GM19452 (cell line): Measurements from ENCODE around the gene SLC45A1.

Source experiments
- ATAC-seq: cut with Tn5 transposase; IDR thresholded peaks from one replicate; pipeline ENCODE4 v1.9.1; 2021; ENCODE audit not compliant: unreplicated experiment

The SLC45A1 gene

DNA sequence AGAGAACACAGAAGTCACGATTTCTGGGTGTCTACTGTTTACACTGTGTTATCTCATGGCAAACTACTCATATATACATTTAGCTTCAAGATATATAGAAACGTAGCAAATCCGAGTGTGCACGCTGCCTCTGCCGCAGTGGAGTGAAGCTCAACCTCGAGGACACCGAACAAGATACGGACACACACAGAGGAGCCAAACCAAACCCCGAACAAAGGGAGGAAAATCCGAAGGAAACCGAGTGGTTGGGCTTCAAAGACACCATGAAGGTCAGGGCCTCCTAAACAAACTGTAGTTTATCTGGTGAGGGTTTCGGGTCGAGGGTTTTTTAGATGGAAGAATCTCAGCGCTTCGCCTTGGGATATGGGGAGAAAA lies 34.5 kb downstream of the SLC45A1 start:
- ATAC-seq, result no peak

- no peak for ATAC-seq
Observed at GRCh38 chr1:8352886-8353785, 35.2 kb downstream of the SLC45A1 start.

- ATAC-seq, result no peak
Observed at GRCh38 chr1:8354038-8354437, 36.1 kb downstream of the SLC45A1 start.

DNA sequence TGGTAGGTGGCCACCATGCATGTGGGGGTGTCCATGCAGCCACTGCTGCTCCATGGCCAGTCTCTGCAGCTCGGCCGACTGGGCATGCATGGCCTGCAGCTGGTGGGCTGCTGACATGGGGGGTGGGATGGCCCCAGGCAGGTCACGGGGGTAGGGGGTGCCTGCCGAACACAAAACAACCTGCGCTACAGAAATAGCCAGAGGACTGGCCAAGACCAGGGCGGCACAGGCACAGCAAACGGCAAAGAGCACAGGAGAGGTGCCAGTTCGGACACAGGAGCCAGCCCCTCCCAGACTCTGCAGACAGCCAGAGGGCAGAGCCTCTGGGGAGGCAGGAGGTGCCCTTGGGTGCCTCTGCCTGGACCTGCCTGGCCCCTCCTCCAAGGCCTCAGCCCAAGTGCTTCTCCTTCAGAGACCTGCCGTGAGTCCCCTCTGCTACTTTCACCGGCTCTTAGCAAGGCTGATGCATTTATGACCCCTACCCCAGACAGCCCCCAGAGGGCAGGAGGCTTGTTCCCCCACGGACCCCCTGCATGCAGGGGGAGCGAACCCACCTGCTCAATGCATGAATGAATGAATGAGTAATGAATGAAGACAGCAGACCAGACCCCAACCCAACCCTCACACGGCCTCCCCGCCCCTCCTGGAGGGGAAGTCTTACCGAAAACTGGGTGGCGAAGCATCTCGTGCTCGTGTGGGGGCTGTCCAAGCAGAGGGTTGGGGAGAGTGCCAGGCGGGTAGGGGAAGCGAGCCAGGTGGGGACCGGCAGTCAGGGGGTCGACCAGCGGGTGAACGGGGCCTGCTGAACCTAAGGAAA lies 37.7 kb downstream of the SLC45A1 start:
- ATAC-seq, result no peak

DNA sequence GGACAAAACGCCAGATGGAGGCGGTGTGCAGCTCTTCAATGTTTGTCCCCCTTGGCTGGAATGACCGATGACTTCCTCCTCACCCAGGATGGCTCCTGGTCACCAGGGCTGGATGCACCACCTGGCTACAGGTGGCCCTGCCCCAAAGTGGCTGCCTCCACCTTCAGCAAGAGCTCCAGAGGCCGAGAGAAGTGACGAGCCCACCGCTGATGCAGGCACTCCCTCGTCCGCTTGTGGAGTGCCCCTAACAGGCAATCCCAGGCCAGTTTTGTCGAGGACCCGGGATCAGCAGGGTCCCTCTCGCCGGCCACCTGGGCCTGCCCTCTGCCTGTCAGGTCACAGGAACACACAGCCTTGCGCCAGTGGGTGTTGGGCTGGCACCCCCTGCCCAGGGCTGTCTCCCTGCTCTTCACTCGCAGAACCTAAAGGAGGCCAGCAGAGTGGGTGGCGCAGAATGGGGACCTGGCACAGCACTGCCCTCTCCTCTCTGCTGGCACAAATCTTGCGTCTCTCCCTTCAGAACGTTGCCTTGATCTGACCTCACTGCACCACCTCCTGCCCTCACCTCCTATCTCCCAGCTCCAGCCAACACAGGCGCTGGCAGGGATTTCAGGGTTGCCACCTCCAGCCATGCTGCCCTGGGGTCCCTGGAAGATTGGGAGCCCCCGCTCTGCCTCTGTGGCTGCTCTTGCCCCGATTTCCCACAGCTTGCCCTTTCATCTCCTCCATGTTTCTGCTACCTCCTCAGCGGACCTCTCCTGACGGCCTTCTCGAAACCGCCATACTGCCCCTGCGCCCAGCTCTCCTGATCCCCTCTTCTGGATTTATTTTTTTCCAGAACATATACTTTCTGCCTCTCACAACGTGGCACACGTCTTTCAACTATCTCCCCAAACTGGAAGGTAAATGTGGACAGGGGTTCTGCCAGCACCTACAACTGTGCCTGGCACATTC lies 38.6 kb downstream of the SLC45A1 start:
- ATAC-seq, result no peak

DNA sequence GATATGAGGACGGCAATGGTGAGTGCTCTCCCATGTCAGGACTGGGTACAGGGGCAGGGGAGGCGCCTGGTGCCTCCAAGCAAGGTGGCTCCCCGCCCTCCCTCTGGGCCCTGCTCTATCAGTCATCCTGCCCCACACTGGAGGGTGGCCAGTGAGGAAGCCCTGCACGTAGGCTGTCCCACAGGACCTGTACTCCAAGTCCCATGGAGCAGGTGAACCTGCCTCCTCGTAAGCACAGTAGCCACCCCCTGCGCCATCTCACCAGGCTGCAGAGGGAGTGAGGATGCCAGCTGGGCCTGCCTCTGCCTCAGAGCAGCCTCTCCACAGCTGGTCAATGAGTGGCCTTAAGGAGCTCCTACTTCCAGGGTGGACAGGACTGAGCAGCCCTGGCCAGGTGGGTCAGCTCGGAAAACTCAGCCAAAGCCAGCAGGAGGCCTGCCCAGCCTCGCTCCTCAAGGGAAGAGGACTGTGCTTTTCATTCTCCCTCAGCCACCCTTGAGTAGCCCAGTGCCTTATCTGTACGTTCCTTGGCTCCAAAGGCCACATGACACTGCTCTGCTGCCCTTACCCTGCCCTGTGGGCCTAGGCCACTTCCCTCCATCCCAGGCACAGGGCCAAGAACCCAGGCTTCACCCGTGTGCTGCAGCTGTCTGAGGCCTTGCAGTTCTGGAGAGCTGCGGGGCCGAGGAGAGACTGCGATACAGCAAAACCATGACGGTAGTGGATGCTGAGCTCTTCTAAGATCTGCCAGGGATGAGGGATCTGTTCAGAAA lies 39.6 kb downstream of the SLC45A1 start:
- ATAC-seq, result no peak

- no peak for ATAC-seq
Observed at GRCh38 chr1:8358241-8358896, 40.5 kb downstream of the SLC45A1 start.

GRCh38 chr1:8358897-8359616 lies 41.1 kb downstream of the SLC45A1 start:
- no peak for ATAC-seq

GRCh38 chr1:8359617-8360481 lies 41.9 kb downstream of the SLC45A1 start:
- no peak for ATAC-seq

- no peak for ATAC-seq
Observed at GRCh38 chr1:8360493-8361197, 42.7 kb downstream of the SLC45A1 start.

- ATAC-seq, result no peak
Observed at GRCh38 chr1:8361198-8361849, 43.4 kb downstream of the SLC45A1 start.

DNA sequence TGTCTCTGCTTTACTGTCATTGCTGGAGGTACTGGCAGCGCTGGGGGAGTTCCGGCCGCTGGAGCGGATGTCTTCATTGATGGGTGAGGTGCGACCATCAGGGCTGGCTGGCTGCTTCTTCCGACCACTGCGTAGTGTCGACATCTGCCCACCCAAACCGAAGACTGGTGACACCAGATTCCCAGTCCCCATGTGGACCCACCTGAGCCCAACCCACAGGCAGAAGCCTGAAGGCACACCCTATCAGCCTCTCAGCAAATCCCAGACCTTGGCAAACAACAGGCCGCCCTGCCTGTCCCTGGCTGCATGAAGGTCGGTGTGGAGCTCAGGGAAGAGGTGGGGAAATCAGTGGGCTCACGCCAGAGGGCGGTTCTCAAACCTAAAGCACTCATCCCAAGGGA lies 44.8 kb downstream of the SLC45A1 start:
- no peak for ATAC-seq

GRCh38 chr1:8363186-8363766 lies 45.4 kb downstream of the SLC45A1 start:
- no peak for ATAC-seq

- ATAC-seq, result no peak
Observed at GRCh38 chr1:8363767-8364301, 45.9 kb downstream of the SLC45A1 start.

- no peak for ATAC-seq
Observed at GRCh38 chr1:8364528-8365442, 46.9 kb downstream of the SLC45A1 start.
